Fibroblast of skin of abdomen (primary cell): ENCODE results near the gene CIB2.
A peak's percentile ranks its signal among the peaks of the same experiment; 100 is the strongest.

Source experiments
- DNase-seq: peaks from one replicate; pipeline ENCODE4 v3.0.0-alpha.2; 2013

CIB2 gene

GRCh38 chr15:78107471-78107870, 23.8 kb downstream of the CIB2 start:
- DNase-seq: no peak

DNA sequence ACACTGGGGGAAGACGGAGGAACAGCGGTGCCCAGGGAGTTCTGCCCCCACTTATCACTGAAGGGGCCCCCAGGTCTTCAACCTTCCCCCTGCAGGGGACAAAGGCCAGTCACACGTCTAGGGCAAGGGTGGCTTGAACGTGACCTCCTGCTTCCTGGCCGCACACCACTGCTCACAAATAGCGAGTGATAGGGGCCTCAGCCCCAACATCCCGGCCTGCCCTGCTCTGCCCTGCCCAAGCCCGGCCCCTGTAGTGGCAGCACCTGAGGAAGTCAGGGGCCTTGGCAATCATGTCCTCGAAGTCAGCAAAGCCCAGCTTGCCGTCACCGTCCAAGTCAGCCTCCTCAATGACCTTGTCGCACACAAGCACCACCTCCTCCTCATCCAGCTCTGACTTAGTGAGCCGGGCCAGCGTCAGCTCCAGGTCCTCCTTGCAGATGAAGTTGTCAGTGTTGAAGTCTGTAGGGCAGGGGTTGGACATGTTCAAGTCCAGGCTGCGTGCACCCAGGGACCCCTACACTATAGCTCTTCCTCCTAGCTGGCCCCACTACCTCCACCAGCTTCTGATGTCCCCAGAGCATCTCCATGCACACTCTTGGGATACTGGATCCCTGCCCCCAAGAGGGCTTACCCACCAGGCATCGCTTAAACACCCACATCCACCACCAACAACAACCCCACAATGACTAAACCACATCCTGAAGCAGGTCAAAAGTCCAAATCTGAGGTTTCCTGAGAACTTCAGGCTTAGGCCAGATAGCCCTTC, 25.6 kb downstream of the CIB2 start:
- no peak for DNase-seq

GRCh38 chr15:78104566-78105475, 26.4 kb downstream of the CIB2 start:
- DNase-seq: no peak

- no peak for DNase-seq
Observed at GRCh38 chr15:78104119-78104479, 27.1 kb downstream of the CIB2 start.

DNA sequence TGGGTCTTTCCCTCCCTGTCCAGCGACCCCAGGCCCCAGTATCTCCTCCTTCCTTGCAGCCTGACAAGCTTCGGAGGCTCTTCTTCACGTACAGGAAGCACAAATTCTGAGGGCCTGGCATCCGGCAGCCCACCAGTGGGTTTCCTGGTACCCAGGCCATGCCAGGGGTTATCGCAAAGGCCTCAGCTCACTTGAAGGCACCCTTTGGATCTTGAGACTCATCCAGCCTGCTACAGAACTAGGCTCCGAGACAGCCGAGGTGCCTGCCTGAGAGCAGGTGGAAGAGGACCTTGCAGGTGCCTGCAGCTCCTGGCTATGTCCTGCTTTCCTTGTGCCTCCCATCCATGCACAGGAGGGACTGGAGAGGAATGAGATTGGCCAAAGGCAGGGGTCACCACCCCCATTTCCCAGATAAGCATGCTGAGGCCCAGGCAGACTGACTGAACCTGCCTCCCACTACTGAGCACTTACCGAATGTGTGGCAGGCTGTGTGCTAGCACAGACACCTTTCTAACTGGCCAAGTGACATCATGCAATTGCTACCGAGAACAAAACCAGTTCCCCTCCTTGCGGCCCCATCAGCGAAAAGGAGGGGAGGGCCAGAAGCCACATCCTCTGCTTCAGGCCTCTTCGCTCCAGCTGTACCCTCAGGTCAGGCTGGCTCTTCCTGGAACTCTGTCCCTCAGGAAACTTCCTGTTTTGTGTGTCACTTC, 27.7 kb downstream of the CIB2 start:
- DNase-seq: no peak

DNA sequence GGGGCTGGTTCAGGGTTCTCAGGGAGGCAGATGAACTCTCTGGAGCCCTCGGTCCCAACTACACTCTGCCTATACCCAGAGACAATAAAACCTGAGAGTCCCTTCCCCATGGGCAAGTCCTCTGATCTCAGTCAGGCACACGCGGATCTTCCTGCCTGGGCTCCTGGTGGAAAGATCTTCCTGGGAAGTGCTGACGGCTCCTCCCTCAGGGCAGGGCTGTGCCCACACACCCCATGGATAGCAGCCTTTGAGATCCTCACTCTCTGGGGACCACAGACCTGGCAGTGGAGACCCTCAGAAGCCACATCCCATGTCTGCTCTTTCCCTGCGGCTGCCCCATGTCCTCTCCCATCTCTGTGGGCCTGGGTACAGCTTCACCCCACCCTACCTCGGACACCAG, 28.5 kb downstream of the CIB2 start:
- DNase-seq: no peak

- DNase-seq: no peak
Observed at GRCh38 chr15:78102211-78102610, 29.0 kb downstream of the CIB2 start.

- no peak for DNase-seq
Observed at GRCh38 chr15:78101423-78102105, 29.7 kb downstream of the CIB2 start.

DNA sequence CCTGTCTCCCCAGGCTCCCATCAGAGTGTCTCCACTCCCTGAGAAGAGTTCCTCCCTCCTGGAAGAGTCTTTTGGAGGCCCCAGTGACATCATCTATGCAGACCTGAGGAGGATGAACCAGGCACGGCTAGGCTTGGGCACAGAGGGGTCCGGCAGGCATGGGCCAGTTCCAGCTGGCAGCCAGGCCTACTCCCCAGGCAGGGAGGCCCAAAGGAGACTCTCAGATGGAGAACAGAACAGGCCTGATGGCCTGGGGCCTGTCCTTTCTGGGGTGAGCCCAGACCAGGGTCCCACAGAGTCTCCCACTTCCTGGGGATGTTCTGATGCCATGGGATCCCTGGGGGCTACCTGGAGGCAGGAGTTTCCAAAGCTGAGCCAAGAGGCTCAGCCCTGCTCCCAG, 30.4 kb downstream of the CIB2 start:
- no peak for DNase-seq

GRCh38 chr15:78098131-78098755, 33.0 kb downstream of the CIB2 start:
- no peak for DNase-seq

DNA sequence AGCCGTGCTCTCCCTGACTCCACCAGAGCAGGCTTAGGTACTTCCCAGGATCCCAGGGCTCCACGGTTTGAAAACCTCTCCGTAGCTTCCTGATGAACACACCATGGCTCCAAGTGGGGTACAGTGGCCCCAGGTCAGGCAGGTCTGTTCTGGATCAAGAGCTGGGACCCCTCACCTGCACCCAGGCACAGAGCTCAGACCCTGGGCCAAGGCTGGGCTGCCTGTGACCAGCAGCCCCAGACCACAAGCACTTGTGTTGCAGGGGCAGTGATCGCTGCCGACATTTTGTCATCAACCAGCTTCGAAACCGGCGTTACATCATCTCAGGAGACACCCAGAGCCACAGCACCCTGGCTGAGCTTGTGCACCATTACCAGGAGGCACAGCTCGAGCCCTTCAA, 33.6 kb downstream of the CIB2 start:
- no peak for DNase-seq

DNA sequence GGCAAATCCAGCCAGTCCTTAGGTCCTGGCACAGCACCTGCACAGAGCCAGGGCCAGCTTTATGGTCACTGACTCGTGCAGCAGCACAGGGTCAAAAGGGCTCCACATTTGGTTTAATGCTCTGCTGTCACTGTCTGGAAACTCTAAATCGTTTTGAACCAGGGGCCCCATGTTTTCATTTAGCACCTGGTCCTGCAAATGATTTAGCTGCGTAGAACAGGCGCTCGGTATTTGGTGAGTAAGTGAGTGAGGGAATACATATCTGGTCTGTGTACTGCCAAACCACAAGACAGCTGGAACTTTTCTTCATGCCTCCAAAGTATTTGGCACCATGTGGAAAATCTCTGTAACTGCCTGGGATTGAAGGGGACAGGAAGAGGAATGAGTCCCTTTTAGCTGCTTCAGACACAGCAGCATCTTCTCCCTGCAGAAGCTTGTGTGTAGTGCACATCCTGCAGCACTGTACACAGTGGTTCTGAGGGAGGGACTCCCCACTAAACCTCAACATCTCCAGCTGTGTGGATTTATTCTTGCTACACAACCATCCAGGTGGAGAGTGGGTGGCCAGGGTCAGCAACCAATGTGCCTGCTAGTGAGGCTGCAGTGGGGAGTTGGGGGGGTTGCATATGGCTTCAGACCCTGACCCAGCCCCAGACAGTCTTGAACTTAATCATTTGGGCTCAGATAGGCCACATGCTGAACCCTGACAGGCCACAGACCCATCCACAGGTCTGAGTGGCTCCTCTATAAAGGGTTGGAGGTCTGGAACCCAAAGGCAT, 37.8 kb downstream of the CIB2 start:
- peak; percentile 95 for DNase-seq

GRCh38 chr15:78092261-78093041, 38.8 kb downstream of the CIB2 start, which contains the start of gene SH2D7:
Gene SH2D7, plus strand, starts transcription at chr15:78092561. Its CDS starts 24 bp downstream, at chr15:78092585.
- DNase-seq: no peak

GRCh38 chr15:78090422-78091063, 40.7 kb downstream of the CIB2 start:
- peak; percentile 49 for DNase-seq

GRCh38 chr15:78088773-78089080, 42.5 kb downstream of the CIB2 start:
- DNase-seq: no peak

DNA sequence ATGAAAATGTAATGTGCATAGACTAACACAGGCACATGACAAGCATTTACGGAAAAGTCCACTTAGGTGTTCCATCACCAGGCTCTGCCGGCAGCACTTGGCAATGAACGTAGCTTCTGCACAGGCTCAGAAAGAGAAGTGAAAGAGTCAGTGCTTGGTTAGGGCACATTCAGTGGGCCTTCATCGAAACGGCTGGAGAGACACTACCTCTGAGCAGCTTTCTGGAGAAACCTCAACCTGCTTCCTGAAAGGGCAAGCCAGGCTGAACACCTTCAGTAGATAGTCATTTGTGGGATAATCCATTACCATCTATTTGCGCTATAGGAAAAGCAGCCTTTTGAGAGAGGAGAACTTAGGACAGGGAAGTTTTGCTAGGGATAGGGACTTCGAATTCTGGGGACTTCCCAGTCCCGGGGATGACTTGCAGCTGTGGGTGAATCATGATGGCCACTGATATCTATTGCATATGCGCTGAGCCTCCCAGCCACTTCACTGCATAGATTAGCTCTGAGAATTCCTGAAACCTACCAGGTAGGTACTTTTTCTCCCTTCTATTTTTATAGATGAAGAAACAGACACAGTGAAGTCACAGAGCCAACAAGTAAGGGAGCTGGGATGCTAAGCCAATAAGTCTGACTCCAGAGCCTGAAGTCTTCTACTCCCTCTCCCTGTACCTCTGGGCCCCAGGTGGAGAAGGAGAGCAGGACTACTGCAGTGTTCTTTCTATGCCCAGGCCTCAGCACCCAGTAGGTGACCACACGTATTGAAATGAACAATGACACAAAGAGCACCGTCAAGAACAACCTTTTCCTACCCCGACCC, 43.1 kb downstream of the CIB2 start:
- DNase-seq: no peak

DNA sequence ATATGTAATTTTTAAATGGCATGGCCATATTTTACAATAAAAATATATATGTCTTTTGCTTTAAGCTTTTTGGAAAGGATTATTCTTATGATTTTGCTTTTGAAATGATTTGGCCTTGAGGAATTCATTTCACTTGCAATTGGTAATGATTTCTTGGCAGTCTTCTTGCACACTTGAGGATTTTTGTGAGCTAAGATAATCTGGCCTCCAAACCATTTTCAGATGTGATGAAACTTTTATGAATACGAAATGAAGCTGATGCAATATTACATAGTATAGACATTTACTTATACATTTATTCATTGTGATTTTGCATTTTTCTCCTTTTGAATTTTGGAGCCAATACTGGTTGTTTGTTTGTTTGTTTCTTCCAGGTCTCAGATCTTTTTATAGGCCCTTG, 45.3 kb downstream of the CIB2 start:
- DNase-seq: peak; percentile 95

- no peak for DNase-seq
Observed at GRCh38 chr15:78084449-78084750, 46.8 kb downstream of the CIB2 start.

DNA sequence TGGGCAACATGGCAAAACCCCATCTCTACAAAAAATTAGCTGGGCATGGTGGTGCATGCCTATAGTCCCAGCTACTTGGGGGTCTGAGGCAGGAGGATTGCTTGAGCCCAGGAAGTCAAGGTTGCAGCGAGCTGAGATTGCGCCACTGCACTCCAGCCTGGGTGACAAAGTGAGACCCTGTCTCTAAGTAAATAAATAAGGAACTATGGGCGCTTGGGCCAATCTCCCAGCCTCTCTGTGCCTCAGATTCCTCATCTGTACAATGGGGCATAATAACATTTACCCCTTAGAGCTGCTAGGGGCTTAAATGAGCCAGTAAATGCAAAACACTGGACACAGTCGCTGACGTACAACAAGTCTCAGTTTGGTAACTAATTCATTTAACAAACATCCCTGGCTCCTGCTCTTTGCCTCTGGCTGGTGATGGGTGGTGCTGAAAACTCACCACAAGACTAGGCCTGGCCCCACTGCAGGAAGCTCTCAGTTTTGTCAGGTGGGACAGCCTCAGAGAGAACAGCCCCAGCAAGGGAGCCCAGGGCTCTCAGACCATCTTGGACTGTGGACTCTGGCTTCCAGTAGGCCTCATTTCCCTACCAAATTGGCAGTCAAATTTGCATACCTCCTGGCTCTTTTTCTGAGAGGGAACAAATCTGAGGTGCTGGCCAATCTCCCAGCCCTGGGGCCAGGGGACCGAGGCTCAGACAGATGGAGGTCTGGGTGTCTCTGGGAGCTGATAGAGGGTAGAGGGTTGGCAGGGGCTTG, 47.4 kb downstream of the CIB2 start:
- DNase-seq: no peak
